IMR-90 (cell line): ENCODE measurements around the gene PEF1.

ENCODE experiments used
- CTCF ChIP-seq: conservative IDR thresholded peaks from 2 replicates; pipeline ENCODE4 v1.5.1; 2012; ENCODE audit warnings: mild to moderate bottlenecking, low read depth, low read length, improper control_type of control experiment
- MAZ ChIP-seq: IDR thresholded peaks from 2 replicates; pipeline ENCODE4 v1.6.1; 2012; ENCODE audit warnings: low read depth, mild to moderate bottlenecking, low read length, improper control_type of control experiment, moderate library complexity, borderline replicate concordance
- MXI1 ChIP-seq: IDR thresholded peaks from 2 replicates; pipeline ENCODE4 v1.6.1; 2012; ENCODE audit warnings: low read depth, mild to moderate bottlenecking, low read length, moderate library complexity, borderline replicate concordance
- POLR2A ChIP-seq: IDR thresholded peaks from 2 replicates; pipeline ENCODE4 v1.6.1; 2012; ENCODE audit warnings: mild to moderate bottlenecking, low read depth, low read length

GRCh38 chr1:31642366-31642765 lies 2.3 kb downstream of the PEF1 start:
- TF ChIP-seq MAZ (no peak), POLR2A (no peak), MXI1 (no peak), CTCF (no peak)
